ENCODE data around the gene PEX10.

Gene PEX10

GRCh38 chr1:2356401-2356800, 56.0 kb downstream of the PEX10 start:
- TF ChIP-seq TCF12 (IDR thresholded peaks at IDR 0.05; ENCODE audit: low read depth): no peak
- TF ChIP-seq REST (IDR thresholded peaks at IDR 0.05; ENCODE audit: low read depth): no peak
- no peak for TF ChIP-seq TAF1 (IDR thresholded peaks at IDR 0.05; ENCODE audit: low read depth)
- TF ChIP-seq CEBPB (IDR thresholded peaks at IDR 0.05): no peak
- no peak for TF ChIP-seq EP300 (IDR thresholded peaks at IDR 0.05; ENCODE audit: borderline replicate concordance)
- no peak for TF ChIP-seq USF1 (IDR thresholded peaks at IDR 0.05)
- no peak for TF ChIP-seq TEAD4 (IDR thresholded peaks at IDR 0.05)
- TF ChIP-seq EGR1 (IDR thresholded peaks at IDR 0.05): no peak
- no peak for TF ChIP-seq MAX (IDR thresholded peaks at IDR 0.05)
- no peak for TF ChIP-seq FOXM1 (IDR thresholded peaks at IDR 0.05; ENCODE audit: borderline replicate concordance, low read depth)
- no peak for TF ChIP-seq CREB1 (IDR thresholded peaks at IDR 0.05; ENCODE audit: low read depth)
- TF ChIP-seq NFIC (IDR thresholded peaks at IDR 0.05): no peak
- no peak for TF ChIP-seq ZBTB7A (IDR thresholded peaks at IDR 0.05; ENCODE audit: low read depth)
- no peak for TF ChIP-seq YY1 (IDR thresholded peaks at IDR 0.05; ENCODE audit: low read depth)
- no peak for TF ChIP-seq RAD21 (IDR thresholded peaks at IDR 0.05; ENCODE audit: low read depth)

- TF ChIP-seq TEAD4 (IDR thresholded peaks at IDR 0.05) (0 out of 2 replicates have a peak, but pooled peaks have one; percentile 1), TAF1 (IDR thresholded peaks at IDR 0.05; ENCODE audit: low read depth) (no peak)
These were observed 56.7 kb downstream of the PEX10 start for GRCh38 chr1:2355373-2356261.

- TF ChIP-seq TEAD4 (IDR thresholded peaks at IDR 0.05) (0 out of 2 replicates have a peak, but pooled peaks have one; percentile 4), CEBPB (IDR thresholded peaks at IDR 0.05) (no peak)
These were observed 57.6 kb downstream of the PEX10 start for GRCh38 chr1:2354511-2355372.

All from Ishikawa (cell line).